Measurements from ENCODE around the gene CIBAR2.

The CIBAR2 gene

GRCh38 chr16:85064186-85064585, 48.1 kb downstream of the CIBAR2 start:
- DNase-seq (ENCODE audit: low read depth), result no peak

GRCh38 chr16:85062845-85063244, 49.4 kb downstream of the CIBAR2 start:
- no peak for DNase-seq (ENCODE audit: low read depth)
- TF ChIP-seq CTCF (conservative IDR thresholded peaks at IDR 0.05; ENCODE audit: low read depth, low read length), result no peak
- H3K4me3 ChIP-seq (ENCODE audit: low read length), result no peak overlapping the region

More at GRCh38 chr16:85064186-85064585, 48.1 kb downstream of the CIBAR2 start:
- H3K4me3 ChIP-seq (ENCODE audit: low read length), result no peak overlapping the region
- TF ChIP-seq CTCF (conservative IDR thresholded peaks at IDR 0.05; ENCODE audit: low read depth, low read length), result no peak

- TF ChIP-seq CTCF (conservative IDR thresholded peaks at IDR 0.05; ENCODE audit: low read depth, low read length), result no peak
- H3K4me3 ChIP-seq (ENCODE audit: low read length), result no peak overlapping the region
- no peak for DNase-seq (ENCODE audit: low read depth)
Observed at GRCh38 chr16:85062323-85062722, 49.9 kb downstream of the CIBAR2 start.

- DNase-seq (ENCODE audit: low read depth), result no peak
- TF ChIP-seq CTCF (conservative IDR thresholded peaks at IDR 0.05; ENCODE audit: low read depth, low read length), result no peak
- no peak overlapping the region for H3K4me3 ChIP-seq (ENCODE audit: low read length)
Observed at GRCh38 chr16:85061566-85061965, 50.7 kb downstream of the CIBAR2 start.

- H3K4me3 ChIP-seq (ENCODE audit: low read length), result no peak overlapping the region
- DNase-seq (ENCODE audit: low read depth), result no peak
- TF ChIP-seq CTCF (conservative IDR thresholded peaks at IDR 0.05; ENCODE audit: low read depth, low read length), result no peak
Observed at GRCh38 chr16:85058909-85059308, 53.4 kb downstream of the CIBAR2 start.

- TF ChIP-seq CTCF (conservative IDR thresholded peaks at IDR 0.05; ENCODE audit: low read depth, low read length), result no peak
- no peak overlapping the region for H3K4me3 ChIP-seq (ENCODE audit: low read length)
- no peak for DNase-seq (ENCODE audit: low read depth)
Observed at GRCh38 chr16:85057948-85058347, 54.3 kb downstream of the CIBAR2 start.

- peak; percentile 43 for TF ChIP-seq CTCF (conservative IDR thresholded peaks at IDR 0.05; ENCODE audit: low read depth, low read length)
- no peak for DNase-seq (ENCODE audit: low read depth)
- no peak overlapping the region for H3K4me3 ChIP-seq (ENCODE audit: low read length)
Observed at GRCh38 chr16:85057212-85057889, 54.9 kb downstream of the CIBAR2 start.
